IMR-90 (cell line): ENCODE measurements around the gene KRTDAP. TPM values are rescaled to one million over a fixed set of nuclear protein-coding genes. Genes with fewer than 3 reads are reported as not detected.

ENCODE experiments used
- ATAC-seq: fragments of 200-7000 bp; cut with Tn5 transposase; 2 replicates; pipeline ENCODE4 v1.9.1; 2020; ENCODE audit warnings: low read depth, mild to moderate bottlenecking, moderate library complexity
- BruUV-seq: library from RNA; stranded (reverse); fragments of 400-500 nt; replicated peaks from 2 replicates; lab custom pipeline; 2021; lab: Mats Ljungman, UMichigan
- CTCF ChIA-PET: fragments of 300-600 bp; formaldehyde crosslinking; extraction: SDS; loops from one replicate; lab custom pipeline; 2021; ENCODE audit warnings: antibody characterized with exemption; lab: Yijun Ruan, JAX
- POLR2A ChIA-PET: fragments of 300-600 bp; sonication (Branson Sonifier 250); formaldehyde crosslinking; loops from one replicate; lab custom pipeline; 2022; ENCODE audit warnings: antibody characterized with exemption; ENCODE audit not compliant: unreplicated experiment; lab: Charles Lee
- DNase-seq: peaks from one replicate; pipeline ENCODE4 v3.0.0; 2013
- H2AFZ ChIP-seq: replicated peaks from 2 replicates; pipeline ENCODE3; 2013; ENCODE audit warnings: low read length, mild to moderate bottlenecking; ENCODE audit not compliant: poor library complexity
- H2AK5ac ChIP-seq: 2 replicates; pipeline ENCODE4 v1.6.1; 2013; ENCODE audit warnings: low read depth, low read length, inconsistent platforms
- H2AK9ac ChIP-seq: replicated peaks from 2 replicates; pipeline ENCODE3; 2013; ENCODE audit warnings: mild to moderate bottlenecking, low read depth, low read length, moderate library complexity; ENCODE audit not compliant: poor library complexity
- H2BK120ac ChIP-seq: 2 replicates; pipeline ENCODE4 v1.6.1; 2013; ENCODE audit warnings: low read depth, low read length, inconsistent platforms
- H2BK15ac ChIP-seq: 3 replicates; pipeline ENCODE4 v1.6.1; 2013; ENCODE audit warnings: low read depth, low read length, inconsistent platforms
- H2BK20ac ChIP-seq: 2 replicates; pipeline ENCODE4 v1.6.1; 2013; ENCODE audit warnings: low read depth, mild to moderate bottlenecking, inconsistent platforms, low read length, moderate library complexity
- H2BK5ac ChIP-seq: 2 replicates; pipeline ENCODE4 v1.6.1; 2013; ENCODE audit warnings: mild to moderate bottlenecking, low read depth, low read length, inconsistent platforms; ENCODE audit not compliant: poor library complexity, severe bottlenecking
- H3K14ac ChIP-seq: replicated peaks from 2 replicates; pipeline ENCODE4 v1.6.1; 2013; ENCODE audit warnings: low read depth, low read length, inconsistent platforms
- H3K18ac ChIP-seq: 2 replicates; pipeline ENCODE4 v1.6.1; 2013; ENCODE audit warnings: low read depth, low read length, control low read depth
- H3K23ac ChIP-seq: 2 replicates; pipeline ENCODE4 v1.6.1; 2013; ENCODE audit warnings: low read depth, low read length, inconsistent platforms
- H3K27ac ChIP-seq: 2 replicates; pipeline ENCODE4 v1.5.1; 2013; ENCODE audit warnings: mild to moderate bottlenecking, control low read depth, low read length; ENCODE audit not compliant: insufficient read depth
- H3K27me3 ChIP-seq: 2 replicates; pipeline ENCODE4 v1.6.1; 2013; ENCODE audit warnings: low read length; ENCODE audit not compliant: control insufficient read depth, insufficient read depth
- H3K36me3 ChIP-seq: 2 replicates; pipeline ENCODE4 v1.6.1; 2013; ENCODE audit warnings: low read length, mixed read lengths; ENCODE audit not compliant: control insufficient read depth, insufficient read depth
- H3K4ac ChIP-seq: 2 replicates; pipeline ENCODE4 v1.6.1; 2013; ENCODE audit warnings: low read depth, low read length, inconsistent platforms
- H3K4me1 ChIP-seq: 2 replicates; pipeline ENCODE4 v1.6.1; 2013; ENCODE audit warnings: low read length, mixed read lengths; ENCODE audit not compliant: control insufficient read depth, insufficient read depth
- H3K4me2 ChIP-seq: 2 replicates; pipeline ENCODE4 v1.6.1; 2013; ENCODE audit warnings: low read depth, mild to moderate bottlenecking, control low read depth, low read length, moderate library complexity
- H3K4me3 ChIP-seq: 2 replicates; pipeline ENCODE4 v1.5.1; 2013; ENCODE audit warnings: low read depth, mild to moderate bottlenecking, control low read depth, low read length, moderate library complexity; ENCODE audit not compliant: insufficient read depth
- H3K56ac ChIP-seq: 2 replicates; pipeline ENCODE4 v1.6.1; 2013; ENCODE audit warnings: low read length, inconsistent platforms; ENCODE audit not compliant: insufficient read depth; ENCODE audit errors: extremely low read depth
- H3K79me1 ChIP-seq, 2 experiments: 2 replicates each; pipeline ENCODE4 v1.6.1; 2013; ENCODE audit warnings: low read length in 2 of 2, inconsistent platforms in 1 of 2, low read depth in 1 of 2
- H3K9ac ChIP-seq: 2 replicates; pipeline ENCODE4 v1.6.1; 2013; ENCODE audit warnings: low read depth, low read length, control low read depth
- H3K9me1 ChIP-seq: 2 replicates; pipeline ENCODE4 v1.6.1; 2013; ENCODE audit warnings: low read length, inconsistent platforms; ENCODE audit not compliant: insufficient read depth
- H3K9me3 ChIP-seq: 2 replicates; pipeline ENCODE4 v1.6.1; 2013; ENCODE audit warnings: low read length; ENCODE audit not compliant: control insufficient read depth, insufficient read depth
- H4K20me1 ChIP-seq: 2 replicates; pipeline ENCODE4 v1.6.1; 2013; ENCODE audit warnings: low read length, inconsistent platforms; ENCODE audit not compliant: insufficient read depth
- H4K5ac ChIP-seq: 2 replicates; pipeline ENCODE4 v1.6.1; 2013; ENCODE audit warnings: mild to moderate bottlenecking, low read depth, low read length, control low read depth
- H4K8ac ChIP-seq, 2 experiments: 2 replicates each; pipeline ENCODE4 v1.6.1; 2013; ENCODE audit warnings: low read depth in 2 of 2, low read length in 2 of 2, control low read depth in 1 of 2, inconsistent platforms in 1 of 2
- H4K91ac ChIP-seq: 2 replicates; pipeline ENCODE4 v1.6.1; 2013; ENCODE audit warnings: low read depth, low read length, inconsistent platforms; ENCODE audit not compliant: insufficient read depth
- CTCF ChIP-seq: conservative IDR thresholded peaks from 2 replicates; pipeline ENCODE4 v1.5.1; 2012; ENCODE audit warnings: mild to moderate bottlenecking, low read depth, low read length, improper control_type of control experiment
- FOS ChIP-seq: fragments of 150-350 bp; IDR thresholded peaks from 2 replicates; pipeline ENCODE4 v1.6.1; 2016; ENCODE audit warnings: low read depth, low read length
- MAFK ChIP-seq: IDR thresholded peaks from 2 replicates; pipeline ENCODE4 v1.6.1; 2012; ENCODE audit warnings: low read depth, low read length, improper control_type of control experiment
- MXI1 ChIP-seq: IDR thresholded peaks from 2 replicates; pipeline ENCODE4 v1.6.1; 2012; ENCODE audit warnings: low read depth, mild to moderate bottlenecking, low read length, moderate library complexity, borderline replicate concordance
- NFE2L2 ChIP-seq: fragments of 150-350 bp; IDR thresholded peaks from 2 replicates; pipeline ENCODE4 v1.6.1; 2016; ENCODE audit warnings: low read depth, mild to moderate bottlenecking, low read length
- RCOR1 ChIP-seq: IDR thresholded peaks from 2 replicates; pipeline ENCODE4 v1.6.1; 2012; ENCODE audit warnings: mild to moderate bottlenecking, low read length, improper control_type of control experiment; ENCODE audit not compliant: insufficient replicate concordance
- RFX5 ChIP-seq: IDR thresholded peaks from 2 replicates; pipeline ENCODE4 v1.8.0; 2012; ENCODE audit warnings: low read depth, mild to moderate bottlenecking, low read length, moderate library complexity
- USF2 ChIP-seq: fragments of 150-350 bp; IDR thresholded peaks from 2 replicates; pipeline ENCODE4 v1.6.1; 2017; ENCODE audit warnings: mild to moderate bottlenecking, antibody characterized with exemption, low read length, low read depth
- WGBS, 2 experiments: methylation state at CpG; one replicate each; pipeline versions ENCODE4 v1.1.5 to v1.1.7; 2013; ENCODE audit warnings: missing lambda C conversion rate in 2 of 2; ENCODE audit not compliant: insufficient read length in 1 of 2; ENCODE audit errors: extremely low coverage in 2 of 2; 5-methylcytosine and 5-hydroxymethylcytosine counted together
- dilution Hi-C: fragments of 300-500 bp; cut with HindIII; formaldehyde crosslinking; loops from one replicate; pipeline ENCODE4 v1.14.3; 2018; ENCODE audit warnings: low sequenced_read_pairs; ENCODE audit not compliant: unreplicated experiment
- in situ Hi-C: fragments of 300-500 bp; cut with MboI; formaldehyde crosslinking; loops from 3 replicates; pipeline ENCODE4 v1.14.3; 2019; ENCODE audit warnings: low sequenced_read_pairs, inconsistent platforms, mixed read lengths
- intact Hi-C: fragments of 100-400 bp; cut with micrococcal nuclease; formaldehyde crosslinking; loops from 2 replicates; pipeline ENCODE4 v1.10.0; 2022
- polyA plus RNA-seq, 3 experiments: library from polyadenylated mRNA; depleted of rRNA; stranded (reverse); fragments of >200 nt; gene quantifications; 2 replicates each; pipeline ENCODE4 v1.2.3, GENCODE V29; 2012; ENCODE audit warnings: low replicate concordance in 1 of 3
- total RNA-seq: library from RNA; depleted of rRNA; stranded (reverse); fragments of >200 nt; gene quantifications from 2 replicates; pipeline ENCODE4 v1.2.3, GENCODE V29; 2012

Gene KRTDAP
- total and polyA plus RNA-seq, 2 of the 4 experiments (the other 2 are of a cell fraction) = not detected

- H3K9ac ChIP-seq = no peak overlapping the region
- no peaks in the 10 kb centered on the region for H3K9me3 ChIP-seq
- peaks cover 36% of the 10 kb centered on the region for H3K27me3 ChIP-seq
- no peak overlapping the region for H3K18ac ChIP-seq
- no peak overlapping the region for H2BK120ac ChIP-seq
- no peaks in the 10 kb centered on the region for H3K36me3 ChIP-seq
- 48% methylated on average over 5 of the region's 16 CpGs; no CpG with 5 or more reads in 1 of the 2 experiments for WGBS, 2 experiments
- H3K23ac ChIP-seq = no peak overlapping the region
- no peak overlapping the region for H3K56ac ChIP-seq
- H3K14ac ChIP-seq = no peak overlapping the region
- no peak overlapping the region for H4K91ac ChIP-seq
- H3K4me3 ChIP-seq = no peak overlapping the region
- ChIA-PET POLR2A (no interaction called here), CTCF (no interaction called here)
- H4K5ac ChIP-seq = no peak overlapping the region
- H3K4me1 ChIP-seq = no peaks in the 10 kb centered on the region
- intact Hi-C loops = no loop called here
- TF ChIP-seq RCOR1 (no peak), RFX5 (no peak), CTCF (no peak), USF2 (no peak), FOS (no peak), MXI1 (no peak), NFE2L2 (no peak), MAFK (no peak)
- H4K20me1 ChIP-seq = no peaks in the 10 kb centered on the region
- DNase-seq (no peak), ATAC-seq (no peak)
- H2BK5ac ChIP-seq = no peak overlapping the region
- no peak overlapping the region for H3K4ac ChIP-seq
- H3K9me1 ChIP-seq = no peaks in the 10 kb centered on the region
- no peak overlapping the region for H2AK9ac ChIP-seq
- H2AK5ac ChIP-seq = no peak overlapping the region
- H3K4me2 ChIP-seq = no peak overlapping the region
- H2AFZ ChIP-seq = no peak overlapping the region
- in situ Hi-C loops = no loop called here
- dilution Hi-C loops = no loop called here
- H2BK15ac ChIP-seq = no peak overlapping the region
- H2BK20ac ChIP-seq = no peak overlapping the region
- no TSS peak for BruUV-seq
- H3K79me1 ChIP-seq = no peaks in the 10 kb centered on the region
- no peak overlapping the region for H4K8ac ChIP-seq
- H3K27ac ChIP-seq = no peak overlapping the region
Measured at GRCh38 chr19:35488677-35489076, 1.6 kb downstream of the KRTDAP start.
